ENCODE data around the gene BOLL.

BOLL gene

GRCh38 chr2:197809064-197809463 is 23.9 kb upstream of the BOLL start:
- Histone ChIP-seq H3K79me2 (ENCODE audit: control insufficient read depth, low read length) (no peaks in the 10 kb centered on the region), H3K4me2 (ENCODE audit: low read length) (no peak overlapping the region), H4K20me1 (ENCODE audit: control insufficient read depth, insufficient read depth, low read depth, low read length) (no peaks in the 10 kb centered on the region)

GRCh38 chr2:197805715-197806633 is 20.9 kb upstream of the BOLL start:
- H3K4me3 ChIP-seq (ENCODE audit: low read length): no peak overlapping the region
- H3K36me3 ChIP-seq (ENCODE audit: control insufficient read depth, low read length): no peaks in the 10 kb centered on the region
- no peak overlapping the region for H3K27ac ChIP-seq (ENCODE audit: low read depth, low read length)
- TF ChIP-seq, protein P1, sequence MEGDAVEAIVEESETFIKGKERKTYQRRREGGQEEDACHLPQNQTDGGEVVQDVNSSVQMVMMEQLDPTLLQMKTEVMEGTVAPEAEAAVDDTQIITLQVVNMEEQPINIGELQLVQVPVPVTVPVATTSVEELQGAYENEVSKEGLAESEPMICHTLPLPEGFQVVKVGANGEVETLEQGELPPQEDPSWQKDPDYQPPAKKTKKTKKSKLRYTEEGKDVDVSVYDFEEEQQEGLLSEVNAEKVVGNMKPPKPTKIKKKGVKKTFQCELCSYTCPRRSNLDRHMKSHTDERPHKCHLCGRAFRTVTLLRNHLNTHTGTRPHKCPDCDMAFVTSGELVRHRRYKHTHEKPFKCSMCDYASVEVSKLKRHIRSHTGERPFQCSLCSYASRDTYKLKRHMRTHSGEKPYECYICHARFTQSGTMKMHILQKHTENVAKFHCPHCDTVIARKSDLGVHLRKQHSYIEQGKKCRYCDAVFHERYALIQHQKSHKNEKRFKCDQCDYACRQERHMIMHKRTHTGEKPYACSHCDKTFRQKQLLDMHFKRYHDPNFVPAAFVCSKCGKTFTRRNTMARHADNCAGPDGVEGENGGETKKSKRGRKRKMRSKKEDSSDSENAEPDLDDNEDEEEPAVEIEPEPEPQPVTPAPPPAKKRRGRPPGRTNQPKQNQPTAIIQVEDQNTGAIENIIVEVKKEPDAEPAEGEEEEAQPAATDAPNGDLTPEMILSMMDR (IDR thresholded peaks at IDR 0.05; ENCODE audit: low read depth, low read length, poor library complexity, severe bottlenecking): no peak
- no peak; the same call in 1 of the 2 replicates for TF ChIP-seq EZH2phosphoT487 (IDR thresholded peaks at IDR 0.05; ENCODE audit: borderline replicate concordance, low read length)
- H3K4me1 ChIP-seq (ENCODE audit: control insufficient read depth, low read length): peaks cover 10% of the 10 kb centered on the region
- H3K4me2 ChIP-seq (ENCODE audit: low read length): peak overlapping the region; percentile 82
- H3K9me2 ChIP-seq (replicated peaks; ENCODE audit: control insufficient read depth, low read length): no peaks in the 10 kb centered on the region
- H3K9me3 ChIP-seq (ENCODE audit: control insufficient read depth, insufficient read depth, low read length): no peaks in the 10 kb centered on the region
- no peaks in the 10 kb centered on the region for H3F3A ChIP-seq (ENCODE audit: control insufficient read depth, insufficient read depth)
- H3K79me2 ChIP-seq (ENCODE audit: control insufficient read depth, low read length): no peaks in the 10 kb centered on the region
- H4K20me1 ChIP-seq (ENCODE audit: control insufficient read depth, insufficient read depth, low read depth, low read length): no peaks in the 10 kb centered on the region
- peaks cover 81% of the 10 kb centered on the region for H3K27me3 ChIP-seq (ENCODE audit: control insufficient read depth, low read length)

More at GRCh38 chr2:197809064-197809463, 23.9 kb upstream of the BOLL start:
- TF ChIP-seq EZH2phosphoT487 (IDR thresholded peaks at IDR 0.05; ENCODE audit: borderline replicate concordance, low read length): no peak
- TF ChIP-seq, protein P1 (IDR thresholded peaks at IDR 0.05; ENCODE audit: low read depth, low read length, poor library complexity, severe bottlenecking): no peak
- Histone ChIP-seq H3K9me2 (replicated peaks; ENCODE audit: control insufficient read depth, low read length) (no peaks in the 10 kb centered on the region), H3K4me1 (ENCODE audit: control insufficient read depth, low read length) (peaks cover 6% of the 10 kb centered on the region), H3K4me3 (ENCODE audit: low read length) (no peak overlapping the region), H3K27me3 (ENCODE audit: control insufficient read depth, low read length) (peaks cover 72% of the 10 kb centered on the region), H3K36me3 (ENCODE audit: control insufficient read depth, low read length) (no peaks in the 10 kb centered on the region), H3K27ac (ENCODE audit: low read depth, low read length) (no peak overlapping the region), H3K9me3 (ENCODE audit: control insufficient read depth, insufficient read depth, low read length) (no peaks in the 10 kb centered on the region), H3F3A (ENCODE audit: control insufficient read depth, insufficient read depth) (no peaks in the 10 kb centered on the region)

DNA sequence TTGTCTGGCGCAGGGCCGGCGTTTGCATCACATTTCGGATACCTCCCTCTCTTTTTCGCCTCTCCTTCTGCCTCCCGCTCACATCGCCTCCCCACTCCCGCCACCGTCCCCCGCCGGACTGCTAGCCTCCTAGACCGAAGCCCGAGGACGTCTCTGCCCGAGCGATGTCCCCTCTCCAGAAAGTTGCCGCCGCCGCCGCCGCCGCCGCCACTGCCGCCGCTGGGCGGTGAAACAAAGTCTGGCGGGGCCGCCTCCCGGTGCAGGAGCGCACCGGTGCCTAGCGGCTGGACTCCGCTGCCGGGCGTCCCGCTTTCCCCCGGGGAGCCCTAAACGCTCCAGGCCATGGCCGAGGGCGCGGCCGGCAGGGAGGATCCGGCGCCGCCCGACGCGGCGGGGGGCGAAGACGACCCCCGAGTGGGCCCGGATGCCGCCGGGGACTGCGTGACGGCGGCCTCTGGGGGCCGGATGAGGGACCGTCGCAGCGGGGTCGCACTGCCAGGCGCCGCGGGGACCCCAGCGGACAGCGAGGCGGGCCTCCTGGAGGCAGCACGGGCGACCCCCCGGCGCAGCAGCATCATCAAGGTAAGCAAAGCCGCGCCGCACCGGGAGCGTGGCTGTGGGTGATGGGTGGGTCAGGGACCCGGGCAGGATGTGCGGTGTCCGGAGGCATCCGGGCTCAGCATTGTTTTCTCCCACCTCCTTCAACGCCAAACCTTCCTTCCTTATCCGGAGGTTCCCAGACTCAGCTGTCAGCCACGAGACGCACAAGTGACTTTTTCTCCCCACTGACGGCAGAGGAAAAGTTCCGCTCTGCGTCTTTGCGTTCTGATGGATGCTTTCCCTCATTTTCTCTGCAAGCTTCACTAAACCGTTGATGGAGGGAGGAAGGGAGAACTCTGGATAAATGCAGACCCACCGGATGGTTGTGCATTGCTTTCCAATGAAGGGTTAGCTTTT is 19.9 kb upstream of the BOLL start:
- no peak overlapping the region for H3K27ac ChIP-seq (ENCODE audit: low read depth, low read length)
- peaks cover 10% of the 10 kb centered on the region for H3K4me1 ChIP-seq (ENCODE audit: control insufficient read depth, low read length)
- H3K4me3 ChIP-seq (ENCODE audit: low read length): peak overlapping the region; percentile 73
- no peaks in the 10 kb centered on the region for H4K20me1 ChIP-seq (ENCODE audit: control insufficient read depth, insufficient read depth, low read depth, low read length)
- peak overlapping the region; percentile 82 for H3K4me2 ChIP-seq (ENCODE audit: low read length)
- no peaks in the 10 kb centered on the region for H3K36me3 ChIP-seq (ENCODE audit: control insufficient read depth, low read length)
- no peaks in the 10 kb centered on the region for H3K79me2 ChIP-seq (ENCODE audit: control insufficient read depth, low read length)
- H3F3A ChIP-seq (ENCODE audit: control insufficient read depth, insufficient read depth): no peaks in the 10 kb centered on the region
- peak; percentile 93 for TF ChIP-seq EZH2phosphoT487 (IDR thresholded peaks at IDR 0.05; ENCODE audit: borderline replicate concordance, low read length)
- TF ChIP-seq, protein P1 (IDR thresholded peaks at IDR 0.05; ENCODE audit: low read depth, low read length, poor library complexity, severe bottlenecking): peak; percentile 31
- no peaks in the 10 kb centered on the region for H3K9me3 ChIP-seq (ENCODE audit: control insufficient read depth, insufficient read depth, low read length)
- H3K9me2 ChIP-seq (replicated peaks; ENCODE audit: control insufficient read depth, low read length): no peaks in the 10 kb centered on the region
- H3K27me3 ChIP-seq (ENCODE audit: control insufficient read depth, low read length): peaks cover 75% of the 10 kb centered on the region

Data from DOHH2 (cell line).